OCI-LY1 (cell line): ENCODE results near the gene OR2F1.

ENCODE experiments used
- H2AFZ ChIP-seq: fragments of 200-600 bp; sonication (generic), shearing (Covaris generic); 2 replicates; pipeline ENCODE4 v1.6.0; 2014; ENCODE audit warnings: antibody characterized with exemption, mild to moderate bottlenecking, low read length
- H3F3A ChIP-seq: fragments of 200-600 bp; sonication (generic), shearing (Covaris generic); 2 replicates; pipeline ENCODE4 v1.6.0; 2014; ENCODE audit warnings: mild to moderate bottlenecking, antibody characterized with exemption, low read length, moderate library complexity; ENCODE audit not compliant: insufficient read depth
- H3K27ac ChIP-seq: fragments of 200-600 bp; sonication (generic); 2 replicates; pipeline ENCODE4 v1.5.1; 2014; ENCODE audit warnings: low read length, mixed run types, mild to moderate bottlenecking, low read depth; ENCODE audit not compliant: poor library complexity, severe bottlenecking
- H3K27me3 ChIP-seq: fragments of 200-600 bp; sonication (generic); 2 replicates; pipeline ENCODE4 v1.6.0; 2014; ENCODE audit warnings: antibody characterized with exemption, mild to moderate bottlenecking, low read length, moderate library complexity; ENCODE audit not compliant: insufficient read depth
- H3K36me3 ChIP-seq: fragments of 200-600 bp; sonication (generic); 2 replicates; pipeline ENCODE4 v1.6.1; 2014; ENCODE audit warnings: mild to moderate bottlenecking, antibody characterized with exemption, low read length, moderate library complexity, mixed read lengths; ENCODE audit not compliant: insufficient read depth
- H3K4me1 ChIP-seq: fragments of 200-600 bp; sonication (generic); 2 replicates; pipeline ENCODE4 v1.5.1; 2014; ENCODE audit warnings: mild to moderate bottlenecking, low read length, moderate library complexity; ENCODE audit not compliant: insufficient read depth, severe bottlenecking
- H3K4me2 ChIP-seq: fragments of 200-600 bp; sonication (generic), shearing (Covaris generic); 2 replicates; pipeline ENCODE4 v1.6.1; 2014; ENCODE audit warnings: low read length
- H3K4me3 ChIP-seq: fragments of 200-600 bp; sonication (generic); 2 replicates; pipeline ENCODE4 v1.5.1; 2014; ENCODE audit warnings: low read length, low read depth, mild to moderate bottlenecking, mixed read lengths; ENCODE audit not compliant: poor library complexity, severe bottlenecking
- H3K79me2 ChIP-seq: fragments of 200-600 bp; shearing (Covaris generic); 2 replicates; pipeline ENCODE4 v1.6.1; 2016; ENCODE audit warnings: mixed run types, low read length, mixed read lengths; ENCODE audit not compliant: insufficient read depth
- H3K9ac ChIP-seq: fragments of 200-600 bp; sonication (generic), shearing (Covaris generic); 2 replicates; pipeline ENCODE4 v1.6.1; 2014; ENCODE audit warnings: mild to moderate bottlenecking, low read length, mixed read lengths
- H3K9me2 ChIP-seq: fragments of 200-600 bp; sonication (generic), shearing (Covaris generic); 2 replicates; pipeline ENCODE4 v1.6.1; 2014; ENCODE audit warnings: low read depth, mild to moderate bottlenecking, low read length, mixed read lengths
- H3K9me3 ChIP-seq: fragments of 200-600 bp; shearing (Covaris generic); 2 replicates; pipeline ENCODE4 v1.6.1; 2014; ENCODE audit warnings: low read length, mixed read lengths
- H4K20me1 ChIP-seq: fragments of 200-600 bp; sonication (generic), shearing (Covaris generic); 2 replicates; pipeline ENCODE4 v1.6.0; 2016; ENCODE audit warnings: mild to moderate bottlenecking, low read length; ENCODE audit not compliant: insufficient read depth
- EZH2 ChIP-seq: fragments of 200-600 bp; sonication (generic), shearing (Covaris generic); IDR thresholded peaks from 2 replicates; pipeline ENCODE4 v1.8.0; 2017; ENCODE audit warnings: borderline replicate concordance, mixed run types, mild to moderate bottlenecking, antibody characterized with exemption, low read length, moderate library complexity, mixed read lengths
- TF ChIP-seq, protein P1 (sequence below): fragments of 200-600 bp; sonication (generic), shearing (Covaris generic); IDR thresholded peaks from 2 replicates; pipeline ENCODE4 v1.5.1; 2017; ENCODE audit warnings: mild to moderate bottlenecking, antibody characterized with exemption, low read length, moderate library complexity, mixed read lengths

Gene OR2F1

DNA sequence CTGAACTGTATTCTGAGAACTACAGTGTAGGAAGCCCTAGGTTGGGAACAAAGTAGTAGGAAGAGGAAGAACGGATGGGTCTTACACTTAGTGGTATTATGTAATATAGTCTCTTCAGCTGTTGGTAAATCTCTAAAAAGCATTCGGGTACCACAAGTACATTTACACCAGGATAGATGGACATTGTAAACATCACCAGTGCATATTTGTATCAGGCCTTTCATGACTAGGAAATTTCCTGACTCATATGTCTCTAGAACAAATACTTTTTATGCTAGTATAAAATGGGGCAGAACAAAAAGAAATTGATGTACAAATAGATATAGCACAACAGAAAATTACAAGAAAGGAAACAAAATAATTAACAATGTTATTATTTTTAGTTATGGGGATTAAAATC is 23.9 kb downstream of the OR2F1 start:
- no peak overlapping the region for H3K4me3 ChIP-seq
- no peak overlapping the region for H3K27ac ChIP-seq
- H2AFZ ChIP-seq: no peak overlapping the region
- no peaks in the 10 kb centered on the region for H3K9me3 ChIP-seq
- no peaks in the 10 kb centered on the region for H3F3A ChIP-seq
- no peaks in the 10 kb centered on the region for H4K20me1 ChIP-seq
- TF ChIP-seq, protein P1, sequence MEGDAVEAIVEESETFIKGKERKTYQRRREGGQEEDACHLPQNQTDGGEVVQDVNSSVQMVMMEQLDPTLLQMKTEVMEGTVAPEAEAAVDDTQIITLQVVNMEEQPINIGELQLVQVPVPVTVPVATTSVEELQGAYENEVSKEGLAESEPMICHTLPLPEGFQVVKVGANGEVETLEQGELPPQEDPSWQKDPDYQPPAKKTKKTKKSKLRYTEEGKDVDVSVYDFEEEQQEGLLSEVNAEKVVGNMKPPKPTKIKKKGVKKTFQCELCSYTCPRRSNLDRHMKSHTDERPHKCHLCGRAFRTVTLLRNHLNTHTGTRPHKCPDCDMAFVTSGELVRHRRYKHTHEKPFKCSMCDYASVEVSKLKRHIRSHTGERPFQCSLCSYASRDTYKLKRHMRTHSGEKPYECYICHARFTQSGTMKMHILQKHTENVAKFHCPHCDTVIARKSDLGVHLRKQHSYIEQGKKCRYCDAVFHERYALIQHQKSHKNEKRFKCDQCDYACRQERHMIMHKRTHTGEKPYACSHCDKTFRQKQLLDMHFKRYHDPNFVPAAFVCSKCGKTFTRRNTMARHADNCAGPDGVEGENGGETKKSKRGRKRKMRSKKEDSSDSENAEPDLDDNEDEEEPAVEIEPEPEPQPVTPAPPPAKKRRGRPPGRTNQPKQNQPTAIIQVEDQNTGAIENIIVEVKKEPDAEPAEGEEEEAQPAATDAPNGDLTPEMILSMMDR: no peak
- no peak for TF ChIP-seq EZH2
- H3K4me1 ChIP-seq: no peaks in the 10 kb centered on the region
- no peaks in the 10 kb centered on the region for H3K9me2 ChIP-seq
- H3K9ac ChIP-seq: no peak overlapping the region
- H3K36me3 ChIP-seq: no peaks in the 10 kb centered on the region
- no peaks in the 10 kb centered on the region for H3K27me3 ChIP-seq
- no peaks in the 10 kb centered on the region for H3K79me2 ChIP-seq
- H3K4me2 ChIP-seq: no peak overlapping the region

DNA sequence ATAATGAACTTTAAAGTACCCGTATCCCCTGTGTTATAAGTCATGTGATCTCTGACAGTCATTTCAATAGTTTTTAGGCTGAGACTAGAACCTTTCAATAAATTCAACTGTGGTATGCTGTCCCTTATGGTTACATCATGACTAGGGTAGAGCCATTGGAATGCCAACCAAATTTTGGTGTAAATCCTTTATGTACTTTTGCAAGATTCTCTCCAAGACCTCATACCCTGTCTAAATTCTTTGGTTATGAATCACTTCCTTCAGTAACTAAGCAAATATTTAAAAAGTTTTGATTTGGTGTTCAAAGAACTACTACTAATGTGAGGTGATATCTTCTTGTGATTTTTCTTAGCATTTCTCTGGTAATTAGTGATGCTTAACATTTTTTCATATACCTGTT is 24.7 kb downstream of the OR2F1 start:
- TF ChIP-seq, protein P1: no peak
- TF ChIP-seq EZH2: no peak
- H3K4me2 ChIP-seq: no peak overlapping the region
- no peak overlapping the region for H3K4me3 ChIP-seq
- H3K27me3 ChIP-seq: no peaks in the 10 kb centered on the region
- no peaks in the 10 kb centered on the region for H3K79me2 ChIP-seq
- H3K9me3 ChIP-seq: no peaks in the 10 kb centered on the region
- H3F3A ChIP-seq: no peaks in the 10 kb centered on the region
- H3K9ac ChIP-seq: no peak overlapping the region
- no peaks in the 10 kb centered on the region for H3K9me2 ChIP-seq
- no peak overlapping the region for H2AFZ ChIP-seq
- H3K4me1 ChIP-seq: no peaks in the 10 kb centered on the region
- H3K36me3 ChIP-seq: no peaks in the 10 kb centered on the region
- H4K20me1 ChIP-seq: no peaks in the 10 kb centered on the region
- H3K27ac ChIP-seq: no peak overlapping the region

DNA sequence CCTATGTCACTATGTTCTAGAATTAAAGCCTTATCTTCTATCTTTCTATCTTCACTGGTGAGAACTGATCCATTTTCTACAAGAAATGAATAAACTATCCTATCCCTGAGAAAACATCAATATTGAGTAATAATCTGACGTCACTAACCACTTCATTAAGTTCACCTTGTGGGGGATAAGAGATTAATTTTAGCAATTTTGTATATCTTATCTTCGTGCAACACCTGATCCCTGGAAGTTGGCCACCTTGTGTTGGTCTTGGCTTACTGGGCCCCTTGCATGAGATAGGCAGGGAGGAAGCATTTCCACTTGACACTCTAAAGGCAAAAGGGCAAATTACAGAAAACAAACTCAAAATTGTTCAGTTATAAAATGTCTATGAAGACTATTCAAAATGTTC is 25.4 kb downstream of the OR2F1 start:
- Histone ChIP-seq H2AFZ (no peak overlapping the region), H3F3A (no peaks in the 10 kb centered on the region), H3K27me3 (no peaks in the 10 kb centered on the region), H3K4me3 (no peak overlapping the region), H3K79me2 (no peaks in the 10 kb centered on the region), H3K4me1 (no peaks in the 10 kb centered on the region), H3K27ac (no peak overlapping the region), H3K9me2 (no peaks in the 10 kb centered on the region), H4K20me1 (no peaks in the 10 kb centered on the region), H3K36me3 (no peaks in the 10 kb centered on the region), H3K4me2 (no peak overlapping the region), H3K9ac (no peak overlapping the region), H3K9me3 (no peaks in the 10 kb centered on the region)
- TF ChIP-seq, protein P1: no peak
- TF ChIP-seq EZH2: no peak
